Epithelial cell of esophagus (primary cell): Measurements from ENCODE around the gene ANO7.

ENCODE experiments used
- DNase-seq: peaks from one replicate; pipeline ENCODE4 v3.0.0; 2010; ENCODE audit warnings: low read depth
- H3K4me3 ChIP-seq: 2 replicates; pipeline ENCODE4 v1.5.1; 2011; ENCODE audit warnings: mild to moderate bottlenecking, low read length, control low read depth
- CTCF ChIP-seq: IDR thresholded peaks from 2 replicates; pipeline ENCODE4 v1.5.1; 2011; ENCODE audit warnings: low read depth, mild to moderate bottlenecking, low read length, control low read depth, inconsistent platforms; ENCODE audit not compliant: insufficient read depth; ENCODE audit errors: missing control alignments

Gene ANO7

GRCh38 chr2:241207151-241207550 is 18.7 kb downstream of the ANO7 start:
- no peak overlapping the region for H3K4me3 ChIP-seq
- DNase-seq = no peak
- no peak for TF ChIP-seq CTCF

GRCh38 chr2:241207641-241208040 is 19.2 kb downstream of the ANO7 start:
- TF ChIP-seq CTCF = no peak

GRCh38 chr2:241208058-241208457 is 19.6 kb downstream of the ANO7 start:
- no peak for DNase-seq
- TF ChIP-seq CTCF = no peak
- no peak overlapping the region for H3K4me3 ChIP-seq

More at GRCh38 chr2:241207641-241208040, 19.2 kb downstream of the ANO7 start:
- no peak for DNase-seq
- H3K4me3 ChIP-seq = no peak overlapping the region

GRCh38 chr2:241209271-241209670 is 20.8 kb downstream of the ANO7 start:
- no peak for TF ChIP-seq CTCF
- H3K4me3 ChIP-seq = no peak overlapping the region
- no peak for DNase-seq

- H3K4me3 ChIP-seq = no peak overlapping the region
- no peak for TF ChIP-seq CTCF
- peak; percentile 24 for DNase-seq
These were observed 22.8 kb downstream of the ANO7 start for GRCh38 chr2:241211276-241211675.

GRCh38 chr2:241213041-241213440 is 24.6 kb downstream of the ANO7 start:
- no peak for TF ChIP-seq CTCF
- H3K4me3 ChIP-seq = no peak overlapping the region
- no peak for DNase-seq

- DNase-seq = no peak
- no peak overlapping the region for H3K4me3 ChIP-seq
- TF ChIP-seq CTCF = no peak
These were observed 25.1 kb downstream of the ANO7 start for GRCh38 chr2:241213567-241213966.
